Measurements from ENCODE around the gene SMPD4.

GRCh38 chr2:130198343-130198742 is 16.9 kb upstream of the SMPD4 start, which contains the start of gene TUBA3E:
- TF ChIP-seq CTCF (IDR thresholded peaks at IDR 0.05): no peak
- TF ChIP-seq EZH2 (IDR thresholded peaks at IDR 0.05; ENCODE audit: borderline replicate concordance, insufficient read depth, low read depth, low read length, poor library complexity, severe bottlenecking): no peak
